Stimulated activated CD8-positive, alpha-beta memory T cell treated with anti-CD3 and anti-CD28 coated beads, Interleukin-12 subunit alpha, Interleukin-12 subunit beta, amount 100 ng/mL, for 1 hour (primary cell): ENCODE data around the gene DPYD.

Experiments
- DNase-seq: peaks from one replicate; pipeline ENCODE4 v3.0.0-alpha.2; 2020; ENCODE audit warnings: low read depth

Gene DPYD

GRCh38 chr1:97091679-97092078, 829.2 kb downstream of the DPYD start:
- no peak for DNase-seq

GRCh38 chr1:97091263-97091662, 829.6 kb downstream of the DPYD start:
- no peak for DNase-seq

GRCh38 chr1:97090725-97091124, 830.1 kb downstream of the DPYD start:
- no peak for DNase-seq

- DNase-seq = no peak
These were observed 831.7 kb downstream of the DPYD start for GRCh38 chr1:97089173-97089572.

- no peak for DNase-seq
These were observed 832.4 kb downstream of the DPYD start for GRCh38 chr1:97088391-97088790.

- no peak for DNase-seq
These were observed 836.3 kb downstream of the DPYD start for GRCh38 chr1:97084546-97084945.

- DNase-seq = no peak
These were observed 838.5 kb downstream of the DPYD start for GRCh38 chr1:97082160-97082848.

GRCh38 chr1:97078872-97079271, 842.0 kb downstream of the DPYD start:
- no peak for DNase-seq

- DNase-seq = no peak
These were observed 843.6 kb downstream of the DPYD start for GRCh38 chr1:97077221-97077620.

GRCh38 chr1:97074771-97075170, 846.1 kb downstream of the DPYD start:
- DNase-seq = no peak

- DNase-seq = no peak
These were observed 846.9 kb downstream of the DPYD start for GRCh38 chr1:97073936-97074335.

GRCh38 chr1:97073169-97073568, 847.7 kb downstream of the DPYD start:
- no peak for DNase-seq

- no peak for DNase-seq
These were observed 849.7 kb downstream of the DPYD start for GRCh38 chr1:97071173-97071572.

GRCh38 chr1:97070376-97070775, 850.5 kb downstream of the DPYD start:
- DNase-seq = no peak

- no peak for DNase-seq
These were observed 851.5 kb downstream of the DPYD start for GRCh38 chr1:97069312-97069711.

GRCh38 chr1:97066860-97067259, 854.0 kb downstream of the DPYD start:
- no peak for DNase-seq

GRCh38 chr1:97063532-97063931, 857.3 kb downstream of the DPYD start:
- no peak for DNase-seq

GRCh38 chr1:97061604-97062003, 859.2 kb downstream of the DPYD start:
- no peak for DNase-seq

GRCh38 chr1:97056386-97056785, 864.4 kb downstream of the DPYD start:
- DNase-seq = no peak

GRCh38 chr1:97053268-97053667, 867.6 kb downstream of the DPYD start:
- no peak for DNase-seq

GRCh38 chr1:97051823-97052222, 869.0 kb downstream of the DPYD start:
- no peak for DNase-seq

- DNase-seq = no peak
These were observed 870.3 kb downstream of the DPYD start for GRCh38 chr1:97050506-97050905.

- no peak for DNase-seq
These were observed 873.4 kb downstream of the DPYD start for GRCh38 chr1:97047421-97047793.

GRCh38 chr1:97046765-97047420, 873.9 kb downstream of the DPYD start:
- DNase-seq = no peak
